HG03354 (cell line): ENCODE measurements around the gene NCOA7.

Source experiments
- ATAC-seq: cut with Tn5 transposase; IDR thresholded peaks from one replicate; pipeline ENCODE4 v1.9.1; 2021; ENCODE audit warnings: mild to moderate bottlenecking; ENCODE audit not compliant: unreplicated experiment, poor library complexity, severe bottlenecking

NCOA7 gene

DNA sequence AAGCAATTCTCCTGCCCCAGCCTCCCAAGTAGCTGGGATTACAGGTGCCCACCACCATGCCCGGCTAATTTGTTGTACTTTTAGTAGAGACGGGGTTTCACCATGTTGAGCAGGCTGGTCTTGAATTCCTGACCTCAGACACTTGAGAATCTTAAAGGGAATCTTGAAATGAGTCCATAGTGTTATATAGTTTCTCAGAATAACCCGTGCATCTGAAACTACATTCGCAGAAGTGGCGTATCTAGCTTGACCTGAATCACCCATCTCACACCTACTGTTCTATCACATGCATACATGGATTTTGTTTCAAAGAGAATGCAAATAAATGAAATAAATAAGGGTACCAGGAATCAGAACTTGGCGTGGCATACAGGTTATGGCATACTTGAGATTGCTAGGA lies 65.0 kb downstream of the NCOA7 start:
- ATAC-seq: no peak

DNA sequence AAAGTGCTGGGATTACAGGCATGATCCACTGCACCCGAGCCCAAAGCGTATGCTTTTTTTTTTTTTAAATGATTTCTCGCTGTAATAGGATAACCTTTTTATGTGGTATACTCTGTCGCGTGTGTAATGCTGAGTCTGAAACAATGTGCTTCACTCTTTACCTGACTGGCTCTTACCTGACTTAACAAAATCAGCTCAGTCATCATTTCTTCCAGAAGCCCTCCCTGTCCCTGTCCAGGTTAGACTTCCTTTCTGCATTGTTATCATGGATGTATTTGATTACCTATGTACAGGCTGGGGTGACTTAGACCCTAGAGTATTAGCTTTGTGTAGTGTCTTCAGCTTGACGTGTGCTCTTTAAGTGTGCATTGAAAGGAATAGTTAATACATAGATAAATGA lies 67.1 kb downstream of the NCOA7 start:
- ATAC-seq: no peak

GRCh38 chr6:125858427-125859320 lies 67.9 kb downstream of the NCOA7 start:
- ATAC-seq: peak; percentile 86

DNA sequence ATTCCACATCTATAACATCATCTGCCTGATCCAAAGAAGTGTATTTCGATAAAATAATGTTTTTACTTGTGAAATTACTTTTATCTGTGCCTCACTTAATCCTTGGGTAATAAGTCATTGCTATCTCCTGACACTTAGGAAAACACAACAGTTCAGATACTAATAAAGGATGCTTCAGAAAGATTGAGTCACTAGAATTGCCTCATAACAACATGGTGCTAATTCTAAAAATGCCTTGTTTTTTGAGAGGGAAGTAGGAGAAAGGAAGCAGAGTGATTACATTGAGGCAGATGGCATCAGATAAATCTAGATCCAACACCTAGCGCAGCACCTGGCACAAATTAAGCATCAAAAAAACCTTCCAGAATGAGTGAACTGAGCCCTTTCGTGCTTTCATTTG lies 69.0 kb downstream of the NCOA7 start:
- no peak for ATAC-seq

DNA sequence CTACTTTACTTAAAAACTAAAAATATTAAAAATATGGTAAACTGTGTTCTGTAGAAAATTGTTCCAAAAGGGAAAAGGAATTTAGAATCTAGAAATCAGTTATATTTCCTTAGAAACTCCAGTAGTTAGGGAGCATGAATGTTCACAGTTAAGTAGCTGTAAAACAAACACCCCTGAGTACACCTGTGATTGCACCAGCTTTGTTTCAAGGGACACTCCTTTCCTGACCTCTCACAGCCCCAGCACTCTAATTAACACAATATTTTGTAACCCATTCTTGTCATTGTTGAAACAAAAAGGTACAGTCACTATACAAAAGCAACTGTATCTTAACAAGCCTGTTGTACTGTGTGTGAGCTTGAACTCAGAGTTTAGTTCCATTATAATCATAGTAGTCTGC lies 72.3 kb downstream of the NCOA7 start:
- no peak for ATAC-seq

DNA sequence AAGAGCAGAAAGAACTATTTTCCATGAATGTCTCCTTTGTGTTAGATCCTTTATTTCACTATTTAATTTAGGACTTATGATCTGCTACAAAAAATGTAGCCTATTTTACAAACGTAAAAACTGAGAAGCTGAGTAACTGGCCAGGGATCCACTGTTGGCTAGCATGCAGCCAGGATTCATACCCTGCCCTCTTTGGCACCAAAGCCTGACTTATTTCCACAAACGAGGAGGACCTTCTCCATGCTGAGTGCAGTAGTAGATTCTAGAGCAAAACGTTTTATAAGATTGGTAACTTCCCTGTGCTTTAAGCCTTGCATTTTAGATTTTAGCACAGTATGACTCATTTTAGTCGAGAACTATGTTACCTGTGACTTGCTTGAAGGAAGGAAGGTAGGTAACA lies 74.3 kb downstream of the NCOA7 start:
- ATAC-seq: no peak

DNA sequence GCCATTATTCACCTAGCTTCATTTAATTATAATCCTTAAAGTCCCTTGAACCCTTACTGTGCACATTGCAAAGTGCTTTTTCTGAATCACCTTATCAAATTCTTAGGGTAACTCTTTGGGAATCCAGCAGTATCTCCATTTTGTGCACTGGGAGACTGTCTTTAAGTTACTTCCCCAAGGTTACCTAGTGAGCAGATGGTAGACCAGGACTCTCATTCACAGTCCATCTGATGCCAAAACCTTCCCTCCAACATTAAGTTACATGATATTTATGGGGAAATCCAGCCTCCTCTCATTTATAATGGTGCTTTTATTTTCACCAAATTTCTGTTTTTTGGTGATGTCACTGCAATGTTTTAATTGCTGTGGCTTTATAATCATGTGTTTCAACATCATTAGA lies 75.7 kb downstream of the NCOA7 start:
- no peak for ATAC-seq

DNA sequence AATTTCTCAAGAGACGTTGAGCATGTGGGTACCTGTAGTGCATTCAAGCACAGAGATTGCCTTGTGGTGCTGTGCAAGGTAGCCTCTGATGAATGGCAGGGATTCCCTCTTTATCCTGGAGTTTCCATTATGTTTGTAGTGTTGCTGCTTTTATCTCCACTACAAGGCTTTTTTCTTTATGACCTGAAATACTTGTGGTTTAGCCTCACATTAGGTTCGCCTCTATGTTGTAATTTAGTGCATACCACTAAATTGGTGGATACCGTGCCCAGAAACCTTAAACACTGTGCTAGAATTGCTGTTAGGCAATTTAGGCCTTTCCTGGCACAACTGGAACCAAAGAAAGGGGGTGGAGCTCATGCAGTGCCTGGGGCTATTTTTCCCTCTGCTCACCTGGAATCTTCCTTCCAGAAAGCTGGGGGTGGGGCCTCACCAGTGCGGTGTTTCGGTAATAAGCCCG lies 76.8 kb downstream of the NCOA7 start:
- ATAC-seq: no peak

DNA sequence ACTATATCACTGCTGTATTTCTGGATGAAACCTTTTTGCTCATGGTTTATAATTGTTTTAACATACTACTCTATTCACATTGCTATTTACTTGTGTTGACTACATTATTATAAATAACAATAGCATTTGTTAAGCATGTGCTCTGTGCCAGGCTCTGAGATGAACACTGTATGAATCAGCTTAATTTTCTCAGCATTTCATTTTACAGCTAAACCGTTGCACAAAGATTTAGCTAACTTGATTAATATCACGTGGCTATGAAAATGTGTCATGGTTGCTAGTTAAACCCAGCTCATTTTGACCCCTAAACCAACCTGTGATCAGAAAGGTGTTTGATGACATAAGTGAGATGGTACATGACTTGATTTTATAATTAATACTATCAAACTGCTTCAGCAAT lies 77.5 kb downstream of the NCOA7 start:
- no peak for ATAC-seq

DNA sequence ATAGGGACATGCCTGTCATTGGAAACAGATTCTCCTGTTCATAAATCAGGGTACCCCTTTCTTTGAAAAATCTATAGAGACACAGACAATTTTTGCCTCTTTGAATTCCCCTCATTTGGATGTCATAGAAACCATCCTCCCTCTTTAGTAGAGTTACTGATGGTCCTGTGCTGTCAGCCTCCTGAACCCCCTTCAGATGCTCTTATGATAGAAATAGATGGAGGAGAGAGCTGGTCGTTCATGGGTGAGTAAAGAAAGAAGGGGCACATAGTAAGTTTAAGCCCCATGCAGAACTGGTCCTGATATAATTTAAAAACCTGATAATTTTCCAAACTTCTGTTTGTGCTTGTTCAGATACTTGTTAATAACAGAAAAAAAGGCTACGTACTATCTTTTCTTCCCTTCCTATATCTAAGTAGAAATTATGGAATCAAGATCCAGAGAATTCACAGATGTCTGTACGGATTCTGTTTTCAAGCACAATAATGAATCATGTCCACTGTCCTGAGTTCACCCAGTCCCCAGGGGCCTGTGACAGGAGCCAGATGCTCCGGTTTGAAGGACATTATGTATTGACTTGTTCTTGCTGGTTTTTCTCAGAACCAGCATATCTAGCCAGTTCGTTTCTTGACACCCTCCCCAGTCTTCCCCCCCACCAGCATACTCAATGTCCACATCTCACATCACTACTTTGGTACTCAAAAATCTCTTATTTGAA lies 78.1 kb downstream of the NCOA7 start:
- no peak for ATAC-seq

DNA sequence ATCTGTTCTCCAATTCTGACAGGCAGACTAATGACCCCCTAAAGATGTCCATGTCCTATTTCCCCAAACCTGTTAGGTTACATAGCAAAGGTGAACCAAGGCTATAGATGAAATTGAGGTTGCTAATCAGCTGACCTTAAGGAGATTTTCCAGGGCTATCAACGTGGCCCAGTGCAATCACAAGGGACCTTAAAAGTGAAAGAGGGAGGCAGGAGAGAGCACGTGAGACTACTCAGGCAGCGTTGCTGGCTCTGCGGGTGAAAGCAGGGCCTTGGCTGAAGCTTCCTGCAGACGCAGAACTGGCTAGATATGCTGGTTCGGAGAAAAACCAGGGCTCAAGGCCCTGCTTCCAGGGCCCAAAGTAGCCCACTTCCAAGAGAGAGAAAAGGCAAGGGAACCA lies 78.7 kb downstream of the NCOA7 start:
- no peak for ATAC-seq

DNA sequence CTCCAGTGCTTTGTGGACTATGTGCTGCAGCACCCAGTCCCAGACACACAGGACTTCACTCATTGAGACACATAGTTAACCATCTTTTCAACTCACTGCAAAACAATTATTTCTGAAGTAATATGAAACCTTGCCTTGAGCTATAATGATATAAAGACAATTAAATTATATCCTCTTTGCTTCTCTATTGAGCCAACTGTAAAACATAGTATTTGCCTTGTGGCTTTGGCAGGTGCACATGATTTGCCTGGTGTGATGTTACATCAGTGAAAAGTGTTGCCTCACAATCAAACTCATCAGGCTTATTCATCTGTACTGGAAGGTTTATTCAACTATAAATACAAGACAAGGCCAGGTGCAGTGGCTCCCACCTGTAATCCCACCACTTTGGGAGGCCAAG lies 80.6 kb downstream of the NCOA7 start:
- ATAC-seq: no peak

DNA sequence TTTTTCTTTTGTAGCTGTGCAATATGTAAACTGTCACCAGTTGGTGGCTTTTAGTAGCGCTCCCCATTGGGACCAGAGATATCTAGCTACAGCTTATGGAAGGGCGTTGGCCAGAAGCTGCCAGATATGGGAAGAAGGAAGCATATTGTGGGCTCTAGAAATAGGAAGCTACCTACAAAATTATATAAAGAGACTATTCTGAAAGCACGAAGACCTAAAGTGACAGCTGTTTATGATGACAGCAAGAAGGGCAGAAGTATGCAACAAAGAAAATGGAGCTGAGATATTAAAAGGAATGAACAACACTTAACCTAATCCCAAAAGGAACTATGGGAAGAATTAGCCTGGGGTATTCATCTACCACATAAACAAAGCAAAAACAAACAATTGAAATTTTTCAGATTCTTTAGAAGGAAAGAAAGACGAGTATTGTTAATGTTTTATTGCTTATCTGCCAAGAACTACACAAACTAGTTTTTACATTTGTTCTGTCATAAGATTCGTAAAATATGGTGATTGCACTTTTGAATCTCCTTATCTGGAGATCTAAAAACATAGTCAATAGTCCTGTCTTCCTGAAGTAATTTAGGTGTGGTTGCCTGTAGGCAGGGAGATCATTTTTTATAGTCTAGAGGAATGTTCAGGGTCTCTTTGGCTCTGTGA lies 81.6 kb downstream of the NCOA7 start:
- no peak for ATAC-seq

- no peak for ATAC-seq
Observed at GRCh38 chr6:125882243-125882642, 91.5 kb downstream of the NCOA7 start.

DNA sequence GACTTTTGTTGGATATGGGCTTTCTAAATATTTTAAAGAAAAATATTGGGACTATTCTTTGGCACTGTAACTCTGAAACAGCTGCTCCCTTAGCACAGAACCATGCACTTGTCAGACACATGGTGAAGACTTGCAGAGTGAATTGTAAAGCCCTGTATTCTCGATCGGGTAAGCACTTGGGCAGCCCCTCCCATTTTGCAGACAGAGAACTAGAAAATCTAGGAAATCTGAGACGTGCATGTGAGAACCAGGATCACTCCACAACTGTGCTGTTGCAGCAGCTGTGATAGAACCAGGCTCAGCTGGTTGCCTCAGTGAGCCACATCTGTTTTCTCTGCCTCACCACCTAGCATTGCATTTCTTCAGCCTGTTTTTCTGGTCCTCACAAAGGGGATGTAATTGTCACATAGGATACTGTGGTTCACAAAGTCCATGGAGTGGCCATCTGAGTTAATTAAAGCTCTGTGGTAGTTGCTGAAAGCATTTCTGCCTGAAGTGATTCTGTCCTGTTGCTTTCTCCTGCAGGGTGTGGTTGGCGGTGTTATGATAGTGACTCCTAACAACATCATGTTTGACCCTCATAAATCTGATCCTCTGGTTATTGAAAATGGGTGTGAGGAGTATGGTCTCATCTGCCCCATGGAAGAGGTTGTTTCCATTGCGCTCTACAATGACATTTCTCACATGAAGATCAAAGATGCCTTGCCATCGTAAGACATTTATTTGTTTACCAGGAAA lies 94.0 kb downstream of the NCOA7 start:
- ATAC-seq: no peak

DNA sequence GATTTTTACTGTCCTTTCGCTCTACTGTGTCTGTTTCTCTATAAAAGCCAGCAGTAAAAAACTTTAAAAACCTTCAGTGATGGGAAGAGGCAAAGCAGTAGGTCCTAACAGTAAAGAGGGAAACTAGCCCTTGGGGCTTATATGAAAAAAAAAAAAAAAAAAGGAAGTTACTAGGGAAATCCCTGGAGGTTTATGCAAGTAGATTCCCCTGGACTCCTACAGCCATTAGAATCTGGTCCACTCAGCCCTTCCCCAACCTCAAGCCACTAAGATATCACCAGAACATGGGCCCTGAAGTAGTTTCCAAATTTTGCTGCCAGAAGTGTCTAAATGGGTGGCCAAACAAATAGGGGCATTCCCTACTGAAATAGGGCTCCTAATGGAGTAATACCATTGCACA lies 95.3 kb downstream of the NCOA7 start:
- no peak for ATAC-seq

DNA sequence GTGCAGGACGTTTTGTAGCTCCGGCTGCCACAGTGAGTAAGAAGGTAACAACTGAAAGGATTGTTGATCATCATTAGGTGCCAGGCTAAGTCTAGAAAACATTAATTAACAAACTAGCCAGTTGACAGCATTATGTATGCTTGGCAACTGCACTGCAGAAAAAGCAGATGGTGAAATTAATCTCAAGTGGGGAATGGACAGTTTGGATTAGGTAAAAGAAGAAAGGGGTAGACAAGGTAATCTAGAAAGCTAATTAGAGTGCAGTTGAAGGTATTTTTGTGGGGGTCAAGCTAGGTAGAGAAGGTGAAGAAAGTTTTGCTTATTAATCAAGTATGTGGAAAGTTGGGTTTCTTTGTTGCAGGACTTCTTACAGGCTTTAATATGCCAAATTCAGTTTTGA lies 96.2 kb downstream of the NCOA7 start:
- ATAC-seq: no peak

DNA sequence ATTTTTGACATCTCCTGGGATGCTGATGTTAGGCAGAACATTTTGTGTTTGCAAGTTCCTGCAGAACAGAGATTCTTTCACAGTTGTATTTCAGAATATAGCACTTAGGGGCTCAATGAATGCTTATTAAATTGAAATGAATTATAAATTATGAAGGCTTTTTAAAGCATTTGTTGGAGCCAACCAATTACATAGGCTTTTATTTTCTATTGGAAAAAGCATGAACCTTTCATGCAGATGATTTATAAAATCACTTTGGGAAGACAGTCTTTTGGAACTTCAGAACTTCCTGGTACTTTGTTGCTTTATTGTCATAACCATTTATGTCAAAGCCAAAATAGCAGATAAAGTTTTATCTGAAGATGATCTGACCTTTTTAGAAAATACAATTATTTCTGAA lies 96.6 kb downstream of the NCOA7 start:
- no peak for ATAC-seq

- ATAC-seq: peak; percentile 47
Observed at GRCh38 chr6:125888989-125889656, 98.4 kb downstream of the NCOA7 start.
